HG03354 (cell line): ENCODE results near the gene NAMPT.
"Not testable (repeated sequence)": the region's sequence is repeated elsewhere in the genome, so short reads cannot be mapped to it uniquely, and the experiment has no call there.

Experiments
- ATAC-seq: cut with Tn5 transposase; IDR thresholded peaks from one replicate; pipeline ENCODE4 v1.9.1; 2021; ENCODE audit warnings: mild to moderate bottlenecking; ENCODE audit not compliant: unreplicated experiment, poor library complexity, severe bottlenecking

The NAMPT gene

DNA sequence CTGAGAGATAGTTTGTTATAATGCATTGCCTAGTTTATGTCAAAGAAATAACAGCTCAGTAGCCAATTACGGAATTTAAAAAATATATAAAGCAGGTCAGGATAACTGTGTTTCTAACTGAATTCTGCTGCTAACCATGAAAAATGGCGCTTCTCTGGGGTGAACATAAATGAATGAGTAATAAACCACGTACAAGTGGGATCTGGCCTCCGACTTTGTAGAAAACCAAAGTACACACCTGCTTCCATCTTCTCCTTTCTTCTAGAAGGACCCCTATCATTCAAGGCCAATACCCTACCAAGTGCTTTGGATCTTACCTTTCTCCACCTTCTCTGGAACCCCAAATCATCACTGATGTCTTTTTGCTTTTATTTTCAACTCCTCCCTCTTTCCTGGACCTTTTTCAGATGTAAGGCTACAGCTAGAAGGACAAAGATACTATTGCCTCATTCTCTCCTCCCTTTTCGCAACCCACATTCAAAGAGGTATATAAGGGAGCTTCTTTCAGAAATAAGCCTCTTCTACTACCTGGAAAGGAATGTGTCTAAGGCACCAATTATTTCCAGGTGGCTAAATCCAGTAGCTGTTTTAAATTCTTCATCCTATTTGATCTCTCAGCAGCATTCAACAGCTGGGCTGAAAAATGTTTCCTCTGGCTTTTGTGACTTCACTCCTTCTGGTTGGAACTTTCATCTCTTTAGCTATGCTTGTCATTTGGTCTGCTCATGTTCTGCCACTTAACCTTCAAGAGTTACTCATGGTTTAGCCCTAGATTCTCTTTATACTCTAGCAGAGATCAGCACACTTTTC lies 37.7 kb downstream of the NAMPT start:
- ATAC-seq: no peak

DNA sequence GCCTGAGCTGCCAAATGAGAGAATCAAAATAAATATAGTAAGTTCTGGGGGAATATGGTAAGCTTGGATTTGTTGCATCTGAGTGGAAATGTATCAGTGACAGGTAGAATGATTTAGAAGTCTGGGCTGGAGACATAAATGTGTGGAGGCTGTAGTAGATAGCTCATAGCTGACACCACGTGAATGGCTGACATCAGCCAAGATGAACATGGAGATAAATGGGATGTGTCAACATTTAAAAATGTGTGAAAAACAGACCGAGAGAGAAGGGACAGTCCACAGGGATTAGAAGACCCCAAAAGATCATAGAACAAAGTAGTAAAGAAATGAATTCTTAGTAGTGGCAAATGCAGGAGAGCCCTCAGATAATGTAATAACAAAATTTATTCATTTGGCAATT lies 40.9 kb downstream of the NAMPT start:
- no peak for ATAC-seq

DNA sequence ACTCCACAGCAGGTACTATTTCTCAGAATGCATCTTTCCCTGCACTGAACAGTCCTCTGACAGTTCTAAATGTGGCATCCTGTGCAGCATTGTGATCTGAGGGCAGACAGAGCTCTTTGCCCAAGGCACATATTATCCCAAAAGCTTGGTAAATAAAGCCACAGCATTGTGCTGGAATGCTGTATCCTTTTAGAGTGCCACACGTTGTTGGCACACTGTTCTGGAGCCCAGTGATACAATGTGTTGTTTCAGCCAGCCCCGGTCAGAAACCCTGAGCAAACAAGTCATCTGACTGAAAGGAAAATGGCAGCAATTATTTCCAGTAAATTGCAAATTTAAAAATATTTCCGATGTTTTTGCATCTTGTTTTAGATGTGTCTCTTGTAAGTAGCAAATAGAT lies 45.4 kb downstream of the NAMPT start:
- no peak for ATAC-seq

DNA sequence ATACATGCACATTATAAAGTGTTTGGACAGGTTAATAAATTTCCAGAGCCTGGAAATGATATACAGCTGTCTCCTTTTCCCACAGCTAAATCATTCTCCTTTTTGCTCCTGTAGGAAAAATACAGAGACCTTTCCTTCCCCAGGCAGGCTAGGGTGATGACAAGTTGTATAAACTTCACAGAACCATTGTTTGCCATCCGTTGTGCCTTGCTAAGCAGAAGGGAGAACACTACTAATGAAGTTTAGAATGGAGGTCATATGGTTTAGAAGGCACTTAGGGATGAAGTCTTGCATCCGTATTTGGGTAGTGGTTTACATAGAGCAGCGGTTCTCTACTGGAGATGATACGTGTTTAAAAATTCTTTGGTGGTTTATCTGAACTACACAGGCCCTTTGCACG lies 46.0 kb downstream of the NAMPT start:
- no peak for ATAC-seq

DNA sequence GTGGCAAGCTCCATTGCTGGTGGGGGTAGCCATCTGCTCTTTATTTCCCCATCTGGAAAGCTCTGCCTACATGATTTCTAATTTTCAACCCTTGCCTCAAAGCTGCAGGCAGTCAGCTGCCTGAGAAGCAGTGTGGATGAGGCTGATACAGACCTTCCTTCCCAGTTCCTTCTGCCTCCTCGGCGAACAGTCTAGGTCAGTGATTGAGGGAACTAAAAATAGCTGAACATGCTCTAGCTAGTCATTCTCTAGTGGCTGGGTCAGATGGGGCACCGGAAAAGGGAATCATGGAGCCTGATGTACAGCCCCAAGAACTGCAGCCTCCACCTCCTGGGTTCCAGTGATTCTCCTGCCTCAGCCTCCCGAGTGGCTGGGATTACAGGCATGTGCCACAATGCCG lies 48.7 kb downstream of the NAMPT start:
- no peak for ATAC-seq

DNA sequence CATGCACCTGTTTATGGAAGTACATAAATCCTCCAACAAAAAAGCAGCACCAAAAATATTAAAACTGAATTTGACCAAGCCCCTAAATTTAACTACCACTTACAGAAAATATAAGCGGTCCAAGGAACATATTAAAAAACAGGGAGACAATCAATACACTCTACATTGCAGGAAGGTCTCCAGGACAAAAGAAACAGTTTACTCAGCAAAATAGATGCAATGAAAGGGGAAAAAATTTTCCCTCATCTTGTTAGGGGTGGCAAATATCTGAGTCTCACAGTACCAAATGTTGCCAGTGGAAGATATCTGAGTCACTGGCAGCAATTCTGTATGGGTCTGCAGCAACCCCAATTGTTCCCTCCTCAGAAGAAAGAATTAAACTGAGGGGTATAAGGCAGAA lies 50.4 kb downstream of the NAMPT start:
- ATAC-seq: no peak

DNA sequence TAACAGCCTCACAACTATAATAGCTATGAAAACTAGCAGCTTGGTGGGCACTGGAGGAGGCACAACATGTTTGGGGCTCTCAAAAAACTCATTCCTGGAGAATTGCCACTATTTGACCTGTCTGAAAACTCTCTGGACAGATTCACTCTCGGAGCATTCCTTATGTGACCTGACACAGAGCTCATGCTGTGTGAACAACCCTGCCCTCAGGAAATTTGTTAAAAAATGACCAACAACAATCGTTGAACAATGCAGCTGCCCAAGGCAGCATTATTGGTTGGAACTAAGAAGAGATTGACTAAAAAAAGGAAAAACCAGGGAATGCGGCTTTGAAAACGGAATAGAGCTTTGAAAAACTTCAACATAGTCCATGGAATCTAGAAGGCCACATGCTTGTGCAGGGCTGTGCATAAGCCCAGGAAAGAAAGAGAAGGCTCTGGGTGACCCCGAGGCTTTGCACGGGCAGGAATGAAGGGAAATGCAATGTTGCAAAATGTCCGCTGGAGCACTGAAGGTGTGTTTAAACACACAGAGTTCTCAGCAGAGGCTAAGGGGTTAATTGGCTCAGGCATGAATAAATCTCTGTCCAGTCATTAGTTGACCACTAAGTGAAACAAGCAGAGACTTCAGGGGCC lies 52.8 kb downstream of the NAMPT start:
- ATAC-seq: no peak

DNA sequence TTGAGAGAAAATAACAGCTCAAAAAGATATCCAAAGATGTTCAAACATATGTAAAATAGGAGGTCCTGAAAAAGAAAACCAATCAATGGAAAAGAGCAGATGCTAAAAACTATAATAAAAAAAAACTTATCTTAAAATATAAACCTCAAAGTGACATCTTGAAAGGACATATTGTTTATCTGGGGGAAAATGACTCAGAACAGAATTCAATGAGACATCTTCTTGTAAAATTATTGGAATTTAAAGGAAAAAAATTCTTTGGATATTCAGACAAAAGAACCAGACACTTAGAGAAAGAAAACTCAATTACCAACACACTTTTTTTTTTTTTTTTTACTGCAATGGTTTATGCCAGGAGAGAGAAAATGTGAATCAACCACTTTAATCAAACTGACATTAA lies 58.9 kb downstream of the NAMPT start:
- ATAC-seq: no peak

DNA sequence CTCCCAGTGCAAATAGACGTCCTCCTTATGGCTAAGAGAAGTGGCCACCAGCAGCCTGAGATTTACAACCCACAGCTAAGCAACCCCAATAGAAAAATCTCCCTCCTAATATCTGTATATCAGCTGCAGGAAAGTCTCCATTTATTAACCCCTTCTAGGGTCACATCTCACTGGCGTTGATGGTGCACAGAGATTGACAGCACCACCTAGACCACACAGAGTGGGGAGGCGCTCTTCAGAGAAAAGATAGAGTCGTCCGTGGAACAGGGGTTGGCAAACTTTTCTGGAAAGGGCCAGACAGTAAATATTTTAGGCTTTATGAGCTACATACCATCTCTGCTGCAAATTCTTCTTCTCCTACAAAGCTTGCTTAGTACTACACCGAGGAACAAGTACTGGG lies 60.0 kb downstream of the NAMPT start:
- no peak for ATAC-seq

DNA sequence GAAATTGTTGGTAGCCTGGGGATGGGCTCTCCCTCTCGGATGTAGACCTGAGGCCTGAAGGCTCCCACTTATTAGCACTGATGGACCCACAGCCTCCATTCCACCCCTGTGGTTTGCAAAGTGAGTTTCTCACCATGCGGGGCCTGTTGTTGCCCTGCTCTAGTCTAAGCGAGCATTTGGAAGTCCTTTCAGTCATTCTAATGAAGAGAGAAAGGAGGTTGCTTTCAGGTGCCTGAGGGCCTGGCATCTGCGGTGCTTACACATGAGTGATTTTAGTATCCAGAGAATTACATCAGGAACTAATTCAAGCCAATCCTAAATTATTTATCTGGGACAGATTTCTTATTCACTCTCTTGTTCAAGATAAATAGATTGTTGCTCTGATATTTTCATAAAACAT lies 61.6 kb downstream of the NAMPT start:
- no peak for ATAC-seq

DNA sequence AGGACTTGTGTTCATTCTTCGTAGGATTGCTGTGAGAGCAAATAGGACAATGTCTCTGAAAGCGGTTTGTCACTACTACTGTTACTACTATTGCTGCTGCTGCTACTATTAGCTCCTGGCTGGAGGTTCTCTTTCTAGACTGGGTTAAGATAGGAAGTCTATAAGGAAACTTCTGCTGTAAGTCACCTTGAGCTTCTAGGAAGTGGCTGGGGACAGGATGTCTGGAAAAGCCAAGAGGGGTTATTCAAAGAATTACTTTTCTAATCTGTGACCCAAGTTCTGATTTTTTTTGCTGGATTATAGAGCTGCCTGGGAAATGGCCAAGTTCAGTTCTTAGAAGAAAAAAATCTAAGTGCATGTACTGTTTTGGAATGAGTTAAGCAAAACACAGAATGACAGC lies 62.2 kb downstream of the NAMPT start:
- no peak for ATAC-seq

DNA sequence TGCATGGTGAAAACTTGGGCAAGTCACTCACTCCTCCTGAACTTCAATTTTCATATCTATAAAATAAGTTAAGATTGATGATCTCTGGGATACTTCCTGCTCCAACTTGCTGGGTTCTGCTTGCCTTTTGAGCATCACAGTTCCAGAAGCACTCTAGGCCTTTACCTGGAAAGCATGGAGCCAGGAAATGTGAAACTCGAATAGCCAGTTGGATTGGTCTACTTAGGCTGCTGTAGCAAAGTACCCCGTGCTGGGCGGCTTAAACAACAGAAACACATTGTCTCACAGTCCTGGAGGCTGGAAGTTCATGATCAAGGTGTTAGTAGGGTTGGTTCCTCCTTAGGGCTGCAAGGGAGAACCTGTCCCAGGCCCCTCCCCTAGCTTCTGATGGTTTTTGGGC lies 64.5 kb downstream of the NAMPT start:
- no peak for ATAC-seq

DNA sequence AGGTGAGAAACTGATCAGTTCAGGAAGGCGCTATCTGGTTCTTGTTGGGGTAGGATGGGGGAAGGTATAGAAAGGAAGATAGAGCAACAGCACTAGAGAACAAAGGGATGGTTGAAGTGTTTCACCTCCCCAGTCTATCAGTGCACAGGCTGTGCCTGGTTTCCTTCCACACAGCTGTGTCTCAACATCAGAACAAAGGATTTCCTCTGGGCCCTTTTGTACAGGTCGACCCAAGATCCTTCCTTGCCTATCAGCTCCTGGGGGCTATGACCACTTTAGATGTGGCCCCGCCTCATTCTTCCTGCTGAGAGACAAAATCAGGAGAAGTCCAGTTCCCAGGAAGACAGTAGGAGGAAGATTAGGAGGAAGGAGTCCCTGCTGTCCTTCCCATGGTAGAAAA lies 65.6 kb downstream of the NAMPT start:
- no peak for ATAC-seq

DNA sequence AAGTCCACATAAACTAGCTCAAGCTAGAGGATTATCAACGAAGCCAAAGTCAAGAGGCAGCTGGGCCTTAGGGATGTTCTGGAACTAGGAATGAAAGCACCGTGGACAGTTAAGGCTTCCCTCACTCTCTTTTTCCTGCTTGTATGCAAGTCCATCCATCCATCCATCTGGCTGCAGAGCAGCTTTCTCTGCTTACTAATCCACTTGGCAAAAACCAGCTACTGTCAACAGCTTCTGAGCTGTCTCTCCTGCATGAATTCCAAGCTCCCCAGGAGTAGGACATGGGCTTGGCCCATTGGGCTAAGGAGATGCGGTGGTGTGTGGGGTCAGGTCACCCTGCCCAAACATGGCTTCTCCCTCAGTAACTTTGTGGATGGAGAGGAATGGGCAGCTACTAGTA lies 66.2 kb downstream of the NAMPT start:
- ATAC-seq: no peak

DNA sequence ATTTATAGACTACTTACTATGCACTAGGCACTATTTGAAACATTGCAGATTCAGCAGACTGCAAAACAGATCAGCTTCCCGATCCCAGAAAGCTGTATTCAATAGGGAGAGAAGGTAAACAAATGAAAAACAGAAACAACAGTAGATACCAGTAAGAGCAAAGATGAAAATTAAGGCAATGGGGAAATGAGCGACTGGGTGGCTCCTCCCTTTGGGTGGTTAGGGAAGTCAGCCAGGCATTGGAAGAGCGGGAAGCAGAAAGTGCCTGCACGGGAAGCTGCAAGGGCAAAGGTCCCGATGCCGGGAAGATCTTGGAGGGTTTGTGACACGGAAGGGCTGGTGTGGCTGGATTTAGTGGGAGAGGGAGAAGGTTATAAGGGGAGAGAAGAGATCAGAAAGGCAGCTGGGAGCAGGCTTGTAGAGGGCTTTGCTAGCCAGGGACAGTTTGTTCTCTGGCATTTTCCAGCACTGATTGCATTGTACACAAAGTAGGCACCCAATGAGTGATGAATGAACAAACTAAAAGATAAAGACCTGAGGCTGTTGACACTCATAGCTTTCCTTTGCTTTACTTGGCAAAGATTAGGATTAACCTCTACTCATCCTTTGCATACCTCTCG lies 67.8 kb downstream of the NAMPT start:
- ATAC-seq: no peak

DNA sequence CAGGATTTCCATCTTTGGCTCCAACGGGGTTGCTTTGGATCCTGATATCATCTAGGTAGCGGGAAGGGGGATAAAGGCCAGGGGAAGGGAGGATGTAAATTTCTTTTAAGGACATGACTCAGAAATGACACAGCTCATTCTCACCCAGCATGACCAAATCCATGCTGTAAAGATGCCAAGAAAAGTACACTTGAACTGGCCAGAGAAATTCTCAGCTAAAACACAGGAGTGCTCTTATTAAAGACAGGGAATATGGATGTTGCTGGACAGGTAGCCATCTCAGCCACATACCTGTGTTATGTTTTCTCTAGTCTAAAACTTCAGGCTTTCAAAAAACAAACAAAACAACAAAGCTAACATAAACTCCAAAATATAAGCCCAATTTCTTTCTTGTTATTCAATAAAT lies 68.3 kb downstream of the NAMPT start:
- ATAC-seq: no peak

DNA sequence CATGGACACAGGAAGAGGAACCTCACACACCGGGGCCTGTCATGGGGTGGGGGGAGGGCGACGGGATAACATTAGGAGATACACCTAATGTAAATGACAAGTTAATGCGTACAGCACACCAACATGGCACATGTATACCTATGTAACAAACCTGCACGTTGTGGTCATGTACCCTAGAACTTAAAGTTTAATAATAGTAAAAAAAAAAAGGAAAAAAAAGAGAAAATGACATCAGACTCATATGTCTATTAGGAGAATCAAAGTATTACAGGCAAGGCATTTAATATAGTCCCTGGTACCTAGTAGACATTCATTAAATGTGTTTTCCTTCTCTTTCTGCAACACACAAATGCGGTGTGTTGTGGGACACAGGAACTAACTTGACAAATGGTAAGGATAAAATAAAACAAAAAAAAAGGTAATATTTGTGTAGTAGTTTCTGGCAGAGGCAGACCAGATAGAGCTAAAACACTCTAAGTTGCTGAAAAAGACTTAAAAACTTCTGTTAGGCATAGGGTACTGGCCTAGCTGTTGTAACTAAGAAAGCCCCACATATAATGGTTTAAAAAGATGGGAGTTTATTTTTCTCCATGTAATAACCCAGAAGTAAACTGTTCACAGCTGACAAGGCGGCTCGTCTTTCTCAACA lies 68.8 kb downstream of the NAMPT start:
- no peak for ATAC-seq

DNA sequence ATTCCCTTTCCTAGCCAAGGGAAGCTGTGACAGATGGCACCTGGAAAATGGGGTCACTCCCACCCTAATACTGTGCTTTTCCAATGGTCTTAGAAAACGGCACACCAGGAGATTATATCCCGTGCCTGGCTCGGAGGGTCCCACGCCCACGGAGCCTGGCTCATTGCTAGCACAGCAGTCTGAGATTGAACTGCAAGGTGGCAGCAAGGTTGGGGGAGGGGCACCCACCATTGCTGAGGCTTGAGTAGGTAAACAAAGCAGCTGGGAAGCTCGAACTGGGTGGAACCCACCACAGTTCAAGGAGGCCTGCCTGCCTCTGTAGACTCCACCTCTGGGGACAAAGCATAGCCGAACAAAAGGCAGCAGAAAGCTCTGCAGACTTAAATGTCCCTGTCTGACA lies 75.8 kb downstream of the NAMPT start:
- ATAC-seq: not testable (repeated sequence)

DNA sequence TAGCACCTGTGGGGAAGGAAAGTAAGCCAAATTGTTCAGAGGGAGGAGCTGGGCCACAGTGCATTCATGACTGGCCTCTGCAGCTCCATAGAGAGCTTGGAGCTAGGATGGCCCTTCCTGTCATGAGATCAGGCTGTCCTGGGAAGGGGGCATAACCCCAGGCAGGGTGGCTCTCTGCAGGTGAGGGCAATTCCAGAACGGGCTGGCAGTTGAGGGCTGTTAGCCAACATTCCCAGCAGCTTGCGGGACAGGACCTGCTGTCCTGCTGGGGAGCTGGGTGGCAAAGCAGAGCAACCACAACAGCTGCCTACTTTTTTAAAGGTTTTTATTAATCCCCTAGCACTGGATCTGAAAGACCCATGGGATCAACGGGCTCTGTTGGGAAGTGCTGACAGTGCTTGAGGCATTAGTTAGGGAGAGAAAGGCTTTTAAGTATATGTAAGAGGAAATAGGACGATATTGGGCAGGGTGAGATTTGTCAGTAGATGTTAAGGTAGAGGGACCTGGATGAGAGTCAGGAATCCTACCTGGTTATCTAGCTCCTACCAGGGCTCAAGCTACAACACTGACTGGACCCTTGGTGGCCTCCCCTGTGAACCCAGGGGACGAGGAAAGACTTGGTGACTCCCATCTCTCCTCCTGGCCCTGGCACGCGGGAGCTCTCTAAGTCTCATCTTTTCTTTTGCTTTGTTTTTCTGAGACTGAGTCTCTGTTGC lies 77.8 kb downstream of the NAMPT start:
- ATAC-seq: no peak

DNA sequence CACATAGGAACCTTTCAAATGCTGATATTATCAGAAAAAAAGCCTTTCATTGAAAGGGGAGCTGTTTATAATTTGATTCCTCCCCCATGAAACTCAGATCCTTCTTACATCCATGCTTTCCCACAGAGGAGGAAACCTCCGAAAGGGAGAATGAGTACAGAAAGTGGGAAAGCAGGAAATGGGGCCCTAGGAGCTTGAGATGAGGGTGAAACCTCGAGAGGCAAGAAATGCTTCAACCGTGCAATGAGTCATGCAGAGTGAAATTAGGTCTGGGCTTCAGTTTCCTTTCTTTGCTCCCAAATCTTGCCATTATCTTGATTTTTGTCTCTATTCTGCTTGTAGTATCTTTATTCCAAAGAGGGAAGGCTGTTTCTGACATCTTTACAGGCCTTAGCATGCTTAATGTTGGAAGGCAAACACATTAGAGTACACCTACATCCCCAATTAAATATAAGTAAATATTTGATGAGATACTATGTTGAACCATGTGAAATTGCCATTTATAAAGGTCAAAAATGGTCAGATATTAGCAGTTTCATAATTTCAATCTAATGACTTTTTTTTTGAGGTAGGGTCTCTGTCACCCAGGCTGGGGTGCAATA lies 79.1 kb downstream of the NAMPT start:
- ATAC-seq: no peak
